Activated naive CD8-positive, alpha-beta T cell treated with anti-CD3 and anti-CD28 coated beads, Interleukin-2, amount 50 U/mL, for 24 hours (primary cell): ENCODE measurements around the gene GRIN3B.

Experiments used
- ATAC-seq: fragments of 150-1000 bp; cut with Tn5 transposase; one replicate; pipeline ENCODE4 v1.10.0; 2021
- DNase-seq: peaks from one replicate; pipeline ENCODE4 v3.0.0; 2021
- H3K27ac Mint-ChIP-seq: one replicate; pipeline ENCODE4 v1.8.0; 2021; ENCODE audit warnings: mild to moderate bottlenecking, mixed read lengths
- H3K27me3 Mint-ChIP-seq: one replicate; pipeline ENCODE4 v1.8.0; 2021; ENCODE audit warnings: mixed read lengths
- H3K36me3 Mint-ChIP-seq: one replicate; pipeline ENCODE4 v1.8.0; 2021; ENCODE audit warnings: low read depth, mixed read lengths
- H3K4me1 Mint-ChIP-seq: one replicate; pipeline ENCODE4 v1.8.0; 2021; ENCODE audit warnings: mixed read lengths
- H3K4me3 Mint-ChIP-seq: one replicate; pipeline ENCODE4 v1.8.0; 2021; ENCODE audit warnings: mild to moderate bottlenecking, moderate library complexity, mixed read lengths
- H3K9me3 Mint-ChIP-seq: one replicate; pipeline ENCODE4 v1.8.0; 2021; ENCODE audit warnings: mixed read lengths

The GRIN3B gene

GRCh38 chr19:1041835-1042685 is 41.8 kb downstream of the GRIN3B start:
- no peak for ATAC-seq
- Mint-ChIP-seq H3K9me3 (no peaks in the 10 kb centered on the region), H3K36me3 (peaks cover 7% of the 10 kb centered on the region), H3K27me3 (no peaks in the 10 kb centered on the region), H3K4me3 (no peak overlapping the region), H3K4me1 (peaks cover 39% of the 10 kb centered on the region), H3K27ac (no peak overlapping the region)
- no peak for DNase-seq

GRCh38 chr19:1042689-1043511 is 42.7 kb downstream of the GRIN3B start:
- DNase-seq (no peak), ATAC-seq (no peak)
- Mint-ChIP-seq H3K4me1 (peaks cover 33% of the 10 kb centered on the region), H3K9me3 (no peaks in the 10 kb centered on the region), H3K36me3 (peaks cover 2% of the 10 kb centered on the region), H3K27me3 (no peaks in the 10 kb centered on the region), H3K27ac (no peak overlapping the region), H3K4me3 (no peak overlapping the region)

- Mint-ChIP-seq H3K36me3 (no peaks in the 10 kb centered on the region), H3K27me3 (no peaks in the 10 kb centered on the region), H3K4me1 (peaks cover 13% of the 10 kb centered on the region), H3K4me3 (no peak overlapping the region), H3K27ac (no peak overlapping the region), H3K9me3 (no peaks in the 10 kb centered on the region)
- DNase-seq (peak; percentile 76), ATAC-seq (peak; percentile 81)
These were observed 45.0 kb downstream of the GRIN3B start for GRCh38 chr19:1045247-1045603.

GRCh38 chr19:1046117-1046626 is 46.0 kb downstream of the GRIN3B start:
- H3K4me3 Mint-ChIP-seq: no peak overlapping the region
- H3K4me1 Mint-ChIP-seq: peaks cover 3% of the 10 kb centered on the region
- DNase-seq (no peak), ATAC-seq (no peak)
- no peaks in the 10 kb centered on the region for H3K27me3 Mint-ChIP-seq
- no peaks in the 10 kb centered on the region for H3K36me3 Mint-ChIP-seq
- no peaks in the 10 kb centered on the region for H3K9me3 Mint-ChIP-seq
- no peak overlapping the region for H3K27ac Mint-ChIP-seq

GRCh38 chr19:1046836-1047695 is 46.8 kb downstream of the GRIN3B start:
- H3K36me3 Mint-ChIP-seq: no peaks in the 10 kb centered on the region
- no peak overlapping the region for H3K27ac Mint-ChIP-seq
- DNase-seq: no peak
- no peak overlapping the region for H3K4me3 Mint-ChIP-seq
- H3K27me3 Mint-ChIP-seq: no peaks in the 10 kb centered on the region
- no peak for ATAC-seq
- no peaks in the 10 kb centered on the region for H3K9me3 Mint-ChIP-seq
- H3K4me1 Mint-ChIP-seq: peaks cover 2% of the 10 kb centered on the region

- Mint-ChIP-seq H3K36me3 (no peaks in the 10 kb centered on the region), H3K4me1 (peaks cover 2% of the 10 kb centered on the region), H3K27me3 (no peaks in the 10 kb centered on the region), H3K9me3 (no peaks in the 10 kb centered on the region), H3K27ac (no peak overlapping the region), H3K4me3 (no peak overlapping the region)
- ATAC-seq: no peak
- DNase-seq: no peak
These were observed 47.5 kb downstream of the GRIN3B start for GRCh38 chr19:1047696-1048147.

- no peaks in the 10 kb centered on the region for H3K9me3 Mint-ChIP-seq
- DNase-seq: no peak
- no peak overlapping the region for H3K4me3 Mint-ChIP-seq
- no peak overlapping the region for H3K27ac Mint-ChIP-seq
- no peaks in the 10 kb centered on the region for H3K27me3 Mint-ChIP-seq
- H3K36me3 Mint-ChIP-seq: no peaks in the 10 kb centered on the region
- H3K4me1 Mint-ChIP-seq: peaks cover 2% of the 10 kb centered on the region
- no peak for ATAC-seq
These were observed 48.9 kb downstream of the GRIN3B start for GRCh38 chr19:1049106-1049505.

GRCh38 chr19:1049800-1050199 is 49.6 kb downstream of the GRIN3B start:
- H3K9me3 Mint-ChIP-seq: no peaks in the 10 kb centered on the region

GRCh38 chr19:1050989-1051788 is 51.0 kb downstream of the GRIN3B start:
- Mint-ChIP-seq H3K27me3 (no peaks in the 10 kb centered on the region), H3K4me1 (peaks cover 2% of the 10 kb centered on the region), H3K27ac (no peak overlapping the region), H3K4me3 (no peak overlapping the region), H3K9me3 (no peaks in the 10 kb centered on the region), H3K36me3 (peaks cover 3% of the 10 kb centered on the region)
- ATAC-seq (no peak), DNase-seq (no peak)

More at GRCh38 chr19:1049800-1050199, 49.6 kb downstream of the GRIN3B start:
- Mint-ChIP-seq H3K4me3 (no peak overlapping the region), H3K36me3 (no peaks in the 10 kb centered on the region), H3K4me1 (peaks cover 2% of the 10 kb centered on the region), H3K27me3 (no peaks in the 10 kb centered on the region), H3K27ac (no peak overlapping the region)
- DNase-seq: no peak
- ATAC-seq: no peak

- no peak for ATAC-seq
These were observed 51.6 kb downstream of the GRIN3B start for GRCh38 chr19:1051791-1052190.

GRCh38 chr19:1052349-1052975 is 52.2 kb downstream of the GRIN3B start:
- Mint-ChIP-seq H3K4me1 (peaks cover 6% of the 10 kb centered on the region), H3K9me3 (peaks cover 3% of the 10 kb centered on the region), H3K4me3 (no peak overlapping the region), H3K36me3 (peaks cover 14% of the 10 kb centered on the region), H3K27me3 (no peaks in the 10 kb centered on the region), H3K27ac (no peak overlapping the region)
- DNase-seq (no peak), ATAC-seq (no peak)

More at GRCh38 chr19:1051791-1052190, 51.6 kb downstream of the GRIN3B start:
- no peak for DNase-seq
- H3K27me3 Mint-ChIP-seq: no peaks in the 10 kb centered on the region
- no peak overlapping the region for H3K27ac Mint-ChIP-seq
- no peaks in the 10 kb centered on the region for H3K9me3 Mint-ChIP-seq
- H3K4me3 Mint-ChIP-seq: no peak overlapping the region
- H3K36me3 Mint-ChIP-seq: peaks cover 9% of the 10 kb centered on the region
- peaks cover 2% of the 10 kb centered on the region for H3K4me1 Mint-ChIP-seq

- Mint-ChIP-seq H3K36me3 (peaks cover 15% of the 10 kb centered on the region), H3K9me3 (peaks cover 4% of the 10 kb centered on the region), H3K27ac (no peak overlapping the region), H3K4me1 (peaks cover 14% of the 10 kb centered on the region), H3K27me3 (no peaks in the 10 kb centered on the region), H3K4me3 (no peak overlapping the region)
- no peak for DNase-seq
- no peak for ATAC-seq
These were observed 53.2 kb downstream of the GRIN3B start for GRCh38 chr19:1053176-1054101.
